ENCODE results near the gene RPL19.
A peak's percentile ranks its signal among the peaks of the same experiment; 100 is the strongest.

RPL19 gene

DNA sequence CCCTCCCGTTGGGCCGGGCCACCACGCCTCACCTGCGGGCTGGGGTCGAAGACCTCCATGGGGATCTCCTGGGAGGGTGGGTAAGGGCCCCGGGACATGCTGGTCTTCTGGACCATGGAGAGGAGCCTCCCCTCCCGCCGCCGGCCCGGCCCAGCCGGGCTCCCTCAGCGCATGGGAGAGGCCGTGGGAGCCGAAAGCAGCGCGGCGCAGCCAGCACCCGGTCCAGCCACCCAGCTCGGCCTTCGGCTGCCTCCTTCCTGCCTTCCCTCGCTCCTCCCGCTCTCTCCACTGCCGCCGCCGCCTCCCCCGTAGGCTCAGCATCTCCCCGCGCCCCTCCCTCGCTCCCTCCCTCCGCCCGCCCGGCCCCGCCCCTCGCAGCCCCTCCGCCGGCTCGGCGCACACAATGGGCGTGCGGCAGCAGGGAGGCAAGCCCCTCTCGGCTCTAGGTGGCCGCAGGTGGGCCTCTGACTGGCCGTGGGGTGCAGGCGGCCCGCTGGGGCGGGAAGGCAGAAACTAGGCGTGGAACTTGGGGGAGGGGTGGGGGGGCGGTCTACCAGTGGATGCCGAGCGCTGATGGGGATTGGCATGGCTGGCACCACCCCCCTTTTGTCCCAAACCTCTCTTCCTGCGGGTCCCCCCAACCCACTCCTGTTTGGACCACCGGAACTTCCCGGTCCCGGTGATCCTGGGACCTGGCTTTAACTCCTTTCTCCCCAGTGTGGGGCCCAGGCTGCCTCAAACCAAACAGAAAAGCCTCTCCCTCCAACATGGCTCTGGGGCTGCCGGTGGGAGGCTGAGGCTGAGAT is 2.5 kb upstream of the RPL19 start, which contains the start of gene CACNB1:
Gene CACNB1, minus strand, starts transcription at position 290 of the 806 bp plus-strand sequence. Its CDS starts 174 bp downstream, at position 116.
- TF ChIP-seq ZNF274 (IDR thresholded peaks at IDR 0.05; ENCODE audit: low read depth, low read length), result no peak
- H3K4me3 ChIP-seq (ENCODE audit: low read length), result peak within 1 kb of the TSS; percentile 65

DNA sequence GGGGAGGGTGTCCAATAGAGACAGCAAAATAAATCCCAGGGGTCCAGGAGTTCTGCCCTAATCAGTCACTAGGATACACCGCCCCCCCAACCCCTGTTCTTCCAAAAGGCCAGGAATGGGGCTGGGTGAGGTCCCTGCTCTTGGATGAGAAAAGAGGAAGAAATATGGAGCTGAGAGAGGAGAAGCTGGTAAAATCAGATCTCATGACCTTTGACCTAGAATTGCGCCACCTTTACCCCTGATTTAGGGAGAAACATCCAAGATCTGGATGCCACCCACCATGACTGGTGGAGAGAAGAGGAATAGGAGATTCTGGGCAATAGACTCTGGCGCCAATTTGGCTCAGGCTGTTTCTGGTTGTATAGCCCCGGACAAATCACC is 1.9 kb upstream of the RPL19 start:
- H3K4me3 ChIP-seq (ENCODE audit: low read length), result no peak overlapping the region
- TF ChIP-seq ZNF274 (IDR thresholded peaks at IDR 0.05; ENCODE audit: low read depth, low read length), result no peak

DNA sequence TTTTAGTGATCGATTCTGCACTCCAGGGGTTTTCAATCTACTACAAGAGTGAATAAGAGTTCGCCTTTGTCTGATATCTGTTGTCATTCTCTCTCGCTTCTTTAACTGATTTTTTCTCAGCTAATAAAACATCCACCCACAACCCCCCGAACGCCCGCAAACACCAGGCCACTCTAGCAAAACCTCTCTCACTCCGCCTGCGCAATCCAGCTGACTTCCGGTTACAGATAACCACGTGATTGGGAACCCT is 338 bp upstream of the RPL19 start:
- no peak for TF ChIP-seq ZNF274 (IDR thresholded peaks at IDR 0.05; ENCODE audit: low read depth, low read length)
- H3K4me3 ChIP-seq (ENCODE audit: low read length), result peak overlapping the region; percentile 99

DNA sequence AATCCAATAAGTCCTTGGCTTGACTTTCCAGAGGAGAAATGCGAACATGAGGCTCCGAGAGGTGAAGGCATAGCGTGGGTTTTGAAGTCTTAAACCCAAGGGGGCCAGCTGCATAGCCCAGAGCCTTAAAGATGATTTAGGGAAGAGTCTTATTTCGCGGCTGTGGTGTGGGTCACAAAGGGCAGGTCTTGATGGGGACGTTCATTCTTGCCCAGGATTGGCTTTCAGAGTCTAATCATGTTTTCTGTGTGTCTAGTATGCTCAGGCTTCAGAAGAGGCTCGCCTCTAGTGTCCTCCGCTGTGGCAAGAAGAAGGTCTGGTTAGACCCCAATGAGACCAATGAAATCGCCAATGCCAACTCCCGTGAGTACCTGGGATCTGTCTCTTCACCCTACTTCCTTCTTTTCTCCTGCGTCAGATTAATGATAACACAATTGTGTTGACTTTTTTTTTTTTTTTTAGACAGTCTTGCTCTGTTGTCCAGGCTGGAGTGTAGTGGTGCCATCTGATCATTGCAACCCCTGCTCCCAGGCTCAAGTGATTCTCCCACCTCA is 951 bp downstream of the RPL19 start:
- TF ChIP-seq ZNF274 (IDR thresholded peaks at IDR 0.05; ENCODE audit: low read depth, low read length), result no peak
- H3K4me3 ChIP-seq (ENCODE audit: low read length), result peak overlapping the region; percentile 99

DNA sequence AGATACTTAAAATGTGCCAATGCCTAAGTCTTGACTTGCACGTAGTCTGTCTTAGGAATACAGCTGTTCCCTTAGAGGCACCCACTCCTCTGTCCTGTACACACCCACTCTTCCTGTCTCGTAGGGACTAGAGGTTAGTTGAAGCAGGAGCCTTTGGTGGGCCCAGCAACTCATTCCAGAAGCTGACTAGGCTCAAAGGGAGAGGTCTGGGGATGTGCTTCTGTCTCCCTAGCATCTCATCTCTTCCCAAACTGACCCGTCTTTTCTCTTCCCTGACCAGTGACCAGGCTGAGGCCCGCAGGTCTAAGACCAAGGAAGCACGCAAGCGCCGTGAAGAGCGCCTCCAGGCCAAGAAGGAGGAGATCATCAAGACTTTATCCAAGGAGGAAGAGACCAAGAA is 4.2 kb downstream of the RPL19 start:
- TF ChIP-seq ZNF274 (IDR thresholded peaks at IDR 0.05; ENCODE audit: low read depth, low read length), result no peak
- H3K4me3 ChIP-seq (ENCODE audit: low read length), result no peak overlapping the region

DNA sequence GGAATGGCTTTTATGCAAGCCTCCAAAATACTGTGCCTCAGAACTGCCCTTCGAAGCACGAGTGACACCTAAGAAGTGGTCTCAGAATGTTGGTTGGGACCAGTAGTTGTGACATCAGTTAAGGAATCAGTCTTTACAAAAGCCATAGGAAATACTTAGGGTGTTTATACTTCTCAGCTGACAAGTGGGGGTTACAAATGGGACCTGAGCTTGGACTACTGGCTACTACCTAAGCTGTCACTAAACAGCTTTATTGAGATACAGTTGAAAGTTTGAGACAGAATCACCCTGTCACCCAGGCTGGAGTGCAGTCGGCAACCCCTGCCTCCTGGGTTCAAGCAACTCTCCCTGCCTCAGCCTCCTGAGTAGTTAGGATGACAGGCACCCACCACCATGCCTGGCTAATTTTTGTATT is 5.0 kb downstream of the RPL19 start:
- no peak overlapping the region for H3K4me3 ChIP-seq (ENCODE audit: low read length)
- no peak for TF ChIP-seq ZNF274 (IDR thresholded peaks at IDR 0.05; ENCODE audit: low read depth, low read length)

DNA sequence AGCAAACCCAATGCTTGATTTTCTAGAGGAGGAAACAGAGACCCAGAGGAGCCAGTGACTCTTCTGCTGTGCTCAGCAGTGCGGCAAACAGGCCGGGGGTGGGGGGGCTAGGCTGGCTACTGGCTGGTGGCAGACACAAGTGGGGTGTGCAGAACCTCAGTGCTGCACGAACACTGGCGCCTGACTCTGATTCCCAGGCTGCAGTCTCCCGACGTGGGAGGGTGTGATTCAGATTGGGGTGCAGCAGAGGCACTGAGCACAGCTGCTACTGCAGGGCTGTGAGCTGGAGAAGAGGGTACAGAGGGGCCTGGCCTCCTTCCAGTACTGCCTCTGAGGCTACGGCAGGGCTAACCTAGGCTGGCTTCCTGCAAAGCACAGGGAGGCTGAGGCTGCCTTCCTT is 8.1 kb downstream of the RPL19 start:
- TF ChIP-seq ZNF274 (IDR thresholded peaks at IDR 0.05; ENCODE audit: low read depth, low read length), result no peak
- no peak overlapping the region for H3K4me3 ChIP-seq (ENCODE audit: low read length)

DNA sequence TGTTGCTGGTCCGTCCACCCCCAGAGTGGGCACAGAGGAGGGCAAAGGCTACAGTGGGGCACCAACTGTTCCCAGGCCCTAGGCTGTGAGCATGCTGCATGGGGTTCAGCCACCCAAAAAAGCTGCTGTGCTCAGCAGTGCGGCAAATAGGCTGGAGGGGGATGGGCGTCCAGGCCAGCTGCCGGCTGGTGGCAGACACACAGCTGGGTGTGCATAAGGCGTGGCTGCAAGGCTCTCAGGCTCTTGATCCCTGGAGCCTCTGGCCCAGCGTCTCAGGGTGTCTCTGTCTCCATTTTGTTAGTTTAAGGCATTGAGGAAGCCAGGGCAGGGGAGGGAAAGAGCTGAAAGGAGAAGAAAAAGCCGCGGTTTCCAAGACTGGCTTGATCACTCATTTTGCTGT is 8.8 kb downstream of the RPL19 start:
- TF ChIP-seq ZNF274 (IDR thresholded peaks at IDR 0.05; ENCODE audit: low read depth, low read length), result no peak
- H3K4me3 ChIP-seq (ENCODE audit: low read length), result no peak overlapping the region

DNA sequence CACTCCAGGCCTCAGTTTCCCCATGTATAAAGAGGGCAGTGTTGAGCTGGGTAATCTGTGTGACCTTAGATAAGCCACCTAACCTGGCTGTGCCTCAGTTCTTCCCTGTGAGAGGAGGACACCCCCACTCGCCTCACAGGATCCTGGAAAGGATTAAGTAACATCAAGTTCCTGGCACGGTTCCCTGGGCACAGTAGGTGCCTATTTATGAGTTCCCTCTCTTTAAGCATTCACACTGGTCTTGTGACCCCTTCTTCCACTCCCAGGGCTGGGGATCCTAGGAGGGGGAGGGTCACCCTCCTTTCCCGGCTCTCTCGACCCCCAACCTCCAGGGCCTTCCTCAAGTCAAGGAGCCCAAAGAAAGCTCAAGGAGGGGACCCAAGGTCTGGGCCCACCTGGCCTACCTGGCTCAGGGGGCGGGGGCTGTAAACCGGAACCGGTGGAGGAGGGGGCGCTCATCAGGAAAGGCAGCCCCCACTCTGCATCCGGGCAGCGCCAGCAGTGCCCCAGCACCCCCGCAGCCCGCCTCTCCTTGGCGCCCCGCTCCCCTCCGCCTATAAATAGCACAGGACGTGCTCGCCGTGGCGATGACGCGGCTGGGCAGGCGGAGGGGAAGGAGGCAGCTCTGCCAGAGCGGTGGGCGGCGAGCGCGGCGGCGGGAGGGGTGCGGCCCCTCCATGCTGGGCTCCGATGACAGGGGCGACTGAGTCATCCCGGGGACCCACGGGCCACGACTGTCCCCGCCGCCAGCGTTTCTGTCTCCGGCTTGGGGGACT is 9.4 kb downstream of the RPL19 start:
- TF ChIP-seq ZNF274 (IDR thresholded peaks at IDR 0.05; ENCODE audit: low read depth, low read length), result no peak
- H3K4me3 ChIP-seq (ENCODE audit: low read length), result no peak overlapping the region

DNA sequence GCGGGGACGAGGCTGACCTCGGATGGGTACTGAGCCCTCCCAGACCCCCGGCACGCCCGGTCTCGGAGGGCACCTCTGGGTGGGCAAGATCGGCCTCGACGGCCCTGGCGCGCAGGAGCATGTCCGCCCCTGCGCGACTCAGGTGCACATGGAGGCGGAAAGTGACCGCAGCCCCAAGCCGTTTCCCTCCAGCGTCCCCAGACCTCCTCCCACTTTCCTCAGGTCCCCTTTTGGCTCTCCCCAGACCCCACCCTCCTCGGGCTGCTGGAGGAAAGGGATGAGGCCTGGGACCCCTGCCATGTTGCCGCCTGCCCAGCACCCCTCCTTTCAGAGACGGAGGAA is 10.0 kb downstream of the RPL19 start:
- no peak for TF ChIP-seq ZNF274 (IDR thresholded peaks at IDR 0.05; ENCODE audit: low read depth, low read length)
- no peak overlapping the region for H3K4me3 ChIP-seq (ENCODE audit: low read length)

DNA sequence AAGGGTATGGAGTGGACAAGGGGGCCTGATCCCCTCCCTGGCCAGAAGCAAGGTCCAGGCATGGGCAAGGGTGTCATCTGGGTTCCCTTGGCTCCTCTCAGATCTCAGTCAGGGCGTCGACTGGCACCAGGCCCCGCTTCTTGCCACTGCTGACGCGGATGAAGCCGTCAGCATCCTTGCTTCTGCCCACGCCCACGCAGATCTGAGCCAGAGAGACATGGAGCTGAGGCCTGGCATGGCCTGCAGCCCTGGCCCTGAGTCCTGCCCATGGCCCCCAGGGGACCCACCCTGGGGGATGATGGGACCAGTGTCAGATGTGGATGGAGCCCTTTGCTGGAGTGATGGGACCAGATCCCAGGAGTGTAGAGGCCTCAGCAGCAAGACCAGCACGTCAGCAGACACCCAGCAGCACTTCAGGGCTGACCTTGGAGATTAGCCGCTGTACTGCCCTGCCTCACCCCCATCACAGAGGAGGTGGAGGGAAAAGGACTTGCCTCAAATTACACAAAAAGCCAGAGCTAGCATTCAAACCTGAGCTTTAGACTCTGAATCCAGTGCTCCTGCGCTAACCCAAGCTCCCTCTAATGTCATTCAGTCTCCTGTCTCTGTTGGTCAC is 12.2 kb downstream of the RPL19 start:
- H3K4me3 ChIP-seq (ENCODE audit: low read length), result no peak overlapping the region
- TF ChIP-seq ZNF274 (IDR thresholded peaks at IDR 0.05; ENCODE audit: low read depth, low read length), result no peak

DNA sequence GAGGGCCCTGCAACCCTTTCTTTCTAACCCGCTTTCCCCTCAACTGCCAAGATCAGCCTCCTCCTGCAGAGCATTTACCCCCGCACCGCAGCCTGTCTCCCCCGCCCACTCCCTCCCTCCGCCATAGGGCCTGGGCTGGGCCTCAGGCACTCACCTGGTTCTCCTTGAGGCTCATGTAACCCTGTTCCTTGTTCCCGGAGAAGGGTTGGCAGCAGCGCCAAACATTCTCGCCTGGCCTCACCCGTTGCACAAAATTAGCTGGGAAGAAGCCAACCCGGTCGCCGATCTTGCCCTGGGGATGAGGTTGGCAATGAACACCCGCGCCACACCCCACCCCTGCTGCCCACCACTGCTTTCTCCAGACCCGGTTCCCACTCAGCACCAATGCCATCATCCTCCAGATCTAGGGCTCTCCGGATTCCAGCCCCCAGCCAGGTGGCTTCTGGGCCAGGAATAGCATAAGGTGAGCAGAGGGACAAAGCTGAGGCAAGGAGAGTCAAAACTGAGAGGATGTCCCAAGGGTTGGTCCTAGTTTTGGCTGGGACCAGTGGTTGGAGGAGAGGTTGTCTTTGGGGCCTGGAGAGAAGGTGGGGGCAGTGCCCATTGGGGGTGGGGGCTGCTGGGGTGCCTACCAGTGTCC is 12.9 kb downstream of the RPL19 start:
- no peak overlapping the region for H3K4me3 ChIP-seq (ENCODE audit: low read length)
- no peak for TF ChIP-seq ZNF274 (IDR thresholded peaks at IDR 0.05; ENCODE audit: low read depth, low read length)

DNA sequence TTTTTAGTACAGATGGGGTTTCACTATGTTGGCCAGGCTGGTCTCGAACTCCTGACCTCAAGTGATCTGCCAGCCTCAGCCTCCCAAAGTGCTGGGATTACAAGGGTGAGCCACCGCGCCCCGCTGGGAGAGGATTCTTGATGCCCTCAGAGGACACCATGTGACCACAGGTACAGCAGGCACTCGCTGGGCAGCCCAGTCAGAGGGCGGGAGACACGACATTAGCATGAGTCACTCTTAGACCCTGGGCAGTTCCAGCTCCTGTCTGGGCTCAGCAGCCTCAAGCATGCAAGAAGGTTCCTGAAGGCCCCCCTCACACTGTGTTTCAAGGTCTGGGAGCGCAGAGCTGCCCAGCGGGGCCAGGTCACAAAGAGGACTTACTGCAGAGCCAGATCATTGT is 13.8 kb downstream of the RPL19 start:
- H3K4me3 ChIP-seq (ENCODE audit: low read length), result no peak overlapping the region
- no peak for TF ChIP-seq ZNF274 (IDR thresholded peaks at IDR 0.05; ENCODE audit: low read depth, low read length)

DNA sequence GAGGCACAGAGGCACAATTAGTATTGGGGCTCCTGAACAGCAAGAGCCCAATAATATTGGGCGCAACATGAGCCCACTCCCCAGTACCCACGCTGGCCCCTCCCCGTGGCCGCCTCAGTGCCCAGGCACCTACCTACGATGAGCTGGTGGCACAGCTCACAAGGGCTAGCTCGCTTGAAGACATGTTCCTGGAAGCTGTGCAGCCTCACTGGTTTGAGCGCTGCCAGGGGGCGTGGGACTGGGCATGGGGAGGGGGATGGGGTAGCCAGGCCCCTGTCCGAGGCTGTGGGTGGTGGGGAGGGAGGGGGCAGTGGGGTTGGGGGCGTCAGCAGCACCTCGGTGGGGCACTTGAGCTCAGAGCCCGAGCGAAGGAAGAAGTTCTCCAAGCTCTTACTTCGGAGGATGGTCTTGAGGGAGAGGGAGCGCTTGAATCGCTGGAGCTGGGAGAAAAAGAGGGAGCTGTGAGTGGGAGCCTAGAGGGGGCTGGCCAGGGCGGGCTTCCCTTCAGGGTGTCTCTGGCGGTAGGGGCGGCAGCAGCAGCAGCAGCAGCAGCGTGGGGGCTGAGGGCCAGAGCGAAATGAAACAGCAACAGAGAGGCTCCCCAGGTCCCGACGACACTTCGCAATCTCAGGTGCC is 17.8 kb downstream of the RPL19 start:
- no peak overlapping the region for H3K4me3 ChIP-seq (ENCODE audit: low read length)
- TF ChIP-seq ZNF274 (IDR thresholded peaks at IDR 0.05; ENCODE audit: low read depth, low read length), result no peak

Data from GM08714 (cell line).